GM21529 (cell line): ENCODE measurements around the gene N4BP3.
A peak's percentile ranks its signal among the peaks of the same experiment; 100 is the strongest.

Experiments used
- ATAC-seq: cut with Tn5 transposase; IDR thresholded peaks from one replicate; pipeline ENCODE4 v1.9.1; 2021; ENCODE audit not compliant: unreplicated experiment

Gene N4BP3

GRCh38 chr5:178145965-178146820 lies 32.9 kb downstream of the N4BP3 start:
- ATAC-seq, result peak; percentile 72

- ATAC-seq, result no peak
Observed at GRCh38 chr5:178147406-178147805, 34.1 kb downstream of the N4BP3 start.

- no peak for ATAC-seq
Observed at GRCh38 chr5:178149199-178149932, 36.0 kb downstream of the N4BP3 start.

GRCh38 chr5:178150977-178151734 lies 37.8 kb downstream of the N4BP3 start:
- no peak for ATAC-seq

- no peak for ATAC-seq
Observed at GRCh38 chr5:178152491-178153444, 39.4 kb downstream of the N4BP3 start.

GRCh38 chr5:178153530-178154340 lies 40.4 kb downstream of the N4BP3 start, which contains the start of gene NHP2:
Gene NHP2 (minus strand): TSS chr5:178153885. CDS start chr5:178153817, 68 bp downstream.
- ATAC-seq, result peak; percentile 99

GRCh38 chr5:178155065-178155464 lies 41.7 kb downstream of the N4BP3 start:
- ATAC-seq, result no peak

GRCh38 chr5:178160176-178160575 lies 46.8 kb downstream of the N4BP3 start:
- ATAC-seq, result no peak

- no peak for ATAC-seq
Observed at GRCh38 chr5:178162481-178162880, 49.1 kb downstream of the N4BP3 start.

- ATAC-seq, result peak; percentile 95
Observed at GRCh38 chr5:178163772-178164735, 50.7 kb downstream of the N4BP3 start.

GRCh38 chr5:178165581-178165980 lies 52.2 kb downstream of the N4BP3 start:
- no peak for ATAC-seq

GRCh38 chr5:178170455-178170854 lies 57.1 kb downstream of the N4BP3 start:
- no peak for ATAC-seq

- no peak for ATAC-seq
Observed at GRCh38 chr5:178174456-178174855, 61.1 kb downstream of the N4BP3 start.
